Endothelial cell of umbilical vein (primary cell): ENCODE measurements around the gene DGUOK. TPM values are rescaled to one million over a fixed set of nuclear protein-coding genes. Genes with fewer than 3 reads are reported as not detected.

Experiments used
- Bru-seq: library from RNA; stranded (reverse); fragments of 400-500 nt; gene quantifications from one replicate; lab custom pipeline; 2021; lab: Mats Ljungman, UMichigan
- BruChase-seq, 2 experiments: library from RNA; stranded (reverse); fragments of 400-500 nt; gene quantifications; one replicate each; lab custom pipeline; 2021; lab: Mats Ljungman, UMichigan
- BruUV-seq: library from RNA; stranded (reverse); fragments of 400-500 nt; replicated peaks from 2 replicates; lab custom pipeline; 2021; lab: Mats Ljungman, UMichigan
- CTCF ChIA-PET: fragments of 300-600, 350-600 bp; sonication (Branson Sonifier 250); formaldehyde crosslinking; loops from one replicate; lab custom pipeline; 2021; ENCODE audit warnings: antibody characterized with exemption, inconsistent platforms; lab: Charles Lee
- POLR2A ChIA-PET: fragments of 300-600, 350-600 bp; sonication (Branson Sonifier 250); formaldehyde crosslinking; loops from one replicate; lab custom pipeline; 2021; ENCODE audit warnings: antibody characterized with exemption, inconsistent platforms; lab: Charles Lee
- DNase-seq: peaks from one replicate; pipeline ENCODE4 v3.0.0-alpha.2; 2011; ENCODE audit warnings: low read depth, low spot score
- FAIRE-seq: peaks from 2 replicates; lab custom pipeline; 2011; peaks lifted over from hg19 to GRCh38; lab: Jason Lieb, UNC
- H2AFZ ChIP-seq: 2 replicates; pipeline ENCODE4 v1.6.0; 2012; ENCODE audit warnings: low read depth, low read length, control low read depth, inconsistent platforms
- H3K27ac ChIP-seq: 2 replicates; pipeline ENCODE4 v1.5.1; 2011; ENCODE audit warnings: low read depth, mild to moderate bottlenecking, control low read depth, low read length, moderate library complexity; ENCODE audit not compliant: insufficient read depth
- H3K27me3 ChIP-seq, 2 experiments: 2 replicates each; pipeline versions ENCODE4 v1.6.0 to v1.6.1; 2011; ENCODE audit warnings: low read length in 2 of 2, mixed read lengths in 1 of 2; ENCODE audit not compliant: control insufficient read depth in 2 of 2, insufficient read depth in 2 of 2
- H3K36me3 ChIP-seq, 2 experiments: 2 replicates in 1 of 2; 3 replicates in 1 of 2; pipeline ENCODE4 v1.5.1; 2011; ENCODE audit warnings: low read length in 2 of 2, mild to moderate bottlenecking in 1 of 2, moderate library complexity in 1 of 2; ENCODE audit not compliant: control insufficient read depth in 2 of 2, insufficient read depth in 2 of 2; ENCODE audit errors: extremely low read depth in 1 of 2
- H3K4me1 ChIP-seq: 3 replicates; pipeline ENCODE4 v1.5.1; 2011; ENCODE audit warnings: mild to moderate bottlenecking, low read length; ENCODE audit not compliant: control insufficient read depth, insufficient read depth; ENCODE audit errors: extremely low read depth
- H3K4me2 ChIP-seq: 2 replicates; pipeline ENCODE4 v1.6.1; 2011; ENCODE audit warnings: low read length, control low read depth, mixed read lengths; ENCODE audit not compliant: insufficient read depth
- H3K4me3 ChIP-seq, 3 experiments: fragments of 200-600 bp in 1 of 3; sonication (generic), shearing (Covaris generic) in 1 of 3; replicated peaks in 1 of 3; 2 replicates each; pipeline ENCODE4 v1.5.1; 2011 to 2016; ENCODE audit warnings: control low read depth in 3 of 3, low read length in 3 of 3, mild to moderate bottlenecking in 2 of 3, inconsistent platforms in 1 of 3, low read depth in 1 of 3, moderate library complexity in 1 of 3; ENCODE audit not compliant: insufficient read depth in 1 of 3
- H3K79me2 ChIP-seq: 2 replicates; pipeline ENCODE4 v1.6.0; 2012; ENCODE audit warnings: low read length, inconsistent platforms; ENCODE audit not compliant: control insufficient read depth, insufficient read depth
- H3K9ac ChIP-seq: replicated peaks from 2 replicates; pipeline ENCODE3; 2011; ENCODE audit warnings: low read length, control low read depth; ENCODE audit not compliant: insufficient read depth; ENCODE audit errors: extremely low read depth
- H3K9me1 ChIP-seq: replicated peaks from 3 replicates; pipeline ENCODE4 v1.6.0; 2011; ENCODE audit warnings: mild to moderate bottlenecking, low read length; ENCODE audit not compliant: control insufficient read depth, insufficient read depth; ENCODE audit errors: extremely low read depth
- H3K9me3 ChIP-seq: replicated peaks from 2 replicates; pipeline ENCODE4 v1.5.1; 2012; ENCODE audit warnings: low read length, inconsistent platforms; ENCODE audit not compliant: control insufficient read depth, insufficient read depth
- H4K20me1 ChIP-seq: replicated peaks from 2 replicates; pipeline ENCODE3; 2011; ENCODE audit warnings: mild to moderate bottlenecking, low read length; ENCODE audit not compliant: control insufficient read depth, insufficient read depth; ENCODE audit errors: extremely low read depth
- CTCF ChIP-seq, 2 donors: IDR thresholded peaks; 1 replicate in 1 of 2; 2 replicates in 1 of 2; pipeline ENCODE4 v1.5.1; 2011; ENCODE audit warnings: low read length in 2 of 2, mild to moderate bottlenecking in 2 of 2, moderate library complexity in 2 of 2, control low read depth in 1 of 2, inconsistent platforms in 1 of 2, low read depth in 1 of 2; ENCODE audit not compliant: insufficient read depth in 1 of 2; ENCODE audit errors: extremely low read depth in 1 of 2
- EZH2 ChIP-seq: IDR thresholded peaks from 2 replicates; pipeline ENCODE4 v1.6.1; 2012; ENCODE audit warnings: borderline replicate concordance, low read depth, mild to moderate bottlenecking, moderate library complexity, low read length, inconsistent platforms; ENCODE audit not compliant: severe bottlenecking
- FOS ChIP-seq: IDR thresholded peaks from 2 replicates; pipeline ENCODE4 v1.6.1; 2011; ENCODE audit warnings: mild to moderate bottlenecking, low read length, moderate library complexity, borderline replicate concordance; ENCODE audit not compliant: insufficient read depth
- GATA2 ChIP-seq: IDR thresholded peaks from 2 replicates; pipeline ENCODE4 v1.7.0; 2011; ENCODE audit warnings: low read depth, mild to moderate bottlenecking, moderate library complexity, mixed read lengths, low read length; ENCODE audit not compliant: insufficient read length, insufficient read depth
- JUN ChIP-seq: IDR thresholded peaks from 2 replicates; pipeline ENCODE4 v1.6.1; 2011; ENCODE audit warnings: borderline replicate concordance, low read depth; ENCODE audit not compliant: insufficient read length, insufficient read depth
- MAX ChIP-seq: IDR thresholded peaks from 2 replicates; pipeline ENCODE4 v1.6.1; 2011; ENCODE audit not compliant: insufficient read depth, insufficient read length
- MYC ChIP-seq: IDR thresholded peaks from one replicate; pipeline ENCODE4 v1.6.1; 2011; ENCODE audit warnings: mild to moderate bottlenecking, low read depth, low read length
- POLR2A ChIP-seq: IDR thresholded peaks from 2 replicates; pipeline ENCODE4 v1.6.1; 2012; ENCODE audit warnings: low read depth, mild to moderate bottlenecking, control low read depth, low read length
- POLR2AphosphoS5 ChIP-seq: IDR thresholded peaks from 2 replicates; pipeline ENCODE4 v1.6.1; 2012; ENCODE audit warnings: low read depth, mild to moderate bottlenecking, control low read depth, low read length, moderate library complexity; ENCODE audit not compliant: insufficient read depth
- dilution Hi-C: fragments of 300-500 bp; cut with MboI; formaldehyde crosslinking; loops from one replicate; pipeline ENCODE4 v1.15.0; 2019; ENCODE audit warnings: low sequenced_read_pairs; ENCODE audit not compliant: extremely low pct_ligation_motif_present
- intact Hi-C: fragments of 100-400 bp; cut with micrococcal nuclease; formaldehyde crosslinking; loops from one replicate; pipeline ENCODE4 v1.10.0; 2022
- long read RNA-seq: library from polyadenylated mRNA; stranded (forward); transcript quantifications from one replicate; pipeline ENCODE4 v2.0.0, GENCODE V29; 2021
- polyA minus RNA-seq, 3 experiments: library from RNA; depleted of rRNA, polyadenylated mRNA; stranded (reverse); fragments of >200 nt; gene quantifications; 1 replicate in 1 of 3; 2 replicates in 2 of 3; pipeline ENCODE4 v1.2.3, GENCODE V29; 2011
- polyA plus RNA-seq, 4 experiments: library from polyadenylated mRNA; depleted of rRNA in 3 of 4; stranded (reverse) in 3 of 4; unstranded in 1 of 4; fragments of >200 nt; gene quantifications; 2 replicates each; pipeline versions ENCODE4 v1.2.1 to v1.2.3, GENCODE V29; 2011 to 2012; ENCODE audit warnings: missing spikeins in 1 of 4
- total RNA-seq: library from RNA; stranded (reverse); gene quantifications from 2 replicates; pipeline ENCODE4 v1.2.3, GENCODE V29; 2021

Gene DGUOK
- total RNA-seq (51.8 and 58.8 TPM in 2 replicates), polyA plus RNA-seq (68.7 and 77.5 TPM in 2 replicates), polyA minus RNA-seq (18.6 and 19.3 TPM in 2 replicates), Bru-seq, nascent RNA (percentile 80 among the genes with signal in this experiment), BruChase-seq, experiment 1, labeled RNA remaining after a 6-hour chase (percentile 80 among the genes with signal in this experiment), BruChase-seq, experiment 2, labeled RNA remaining after a 2-hour chase (percentile 68 among the genes with signal in this experiment)
- 85.8 and 99.0 TPM in 2 replicates for polyA plus RNA-seq (2011; cell fraction: cytosol; rRNA removed)
- polyA plus RNA-seq (2011; cell fraction: nucleus; rRNA removed): 37.5 and 40.0 TPM in 2 replicates
- 77.6 and 82.7 TPM in 2 replicates for polyA plus RNA-seq (2012)
- polyA minus RNA-seq (2011; cell fraction: cytosol; rRNA and poly(A)+ RNA removed): 24.8 TPM
- 16.0 and 19.5 TPM in 2 replicates for polyA minus RNA-seq (2011; cell fraction: nucleus; rRNA and poly(A)+ RNA removed)
- long read RNA-seq, transcript DGUOK-203 (4 exons, 703 nt): major isoform, 92 of 271 reads
- long read RNA-seq, transcript DGUOK-202 (5 exons, 880 nt): minor isoform, 25 of 271 reads
- long read RNA-seq, transcript DGUOK-208 (6 exons, 1,029 nt): minor isoform, 59 of 271 reads
- long read RNA-seq, transcript DGUOK-201 (7 exons, 1,144 nt): minor isoform, 42 of 271 reads
- long read RNA-seq, partial matches to known transcripts: 3 of 271 reads
- long read RNA-seq, other reads (novel, unspliced or antisense): 50 of 271 reads

- dilution Hi-C loops (no loop called here), intact Hi-C loops (loop anchor here (1.0 to 2.0 kb wide), 4 partner anchors 53 to 189 kb away; partner anchors contain the start of genes STAMBP, TET3 and TPRKB)
- ChIA-PET POLR2A (interaction anchor here (1.0 kb wide), 1 partner anchor 10 kb away, joined by 3 read pairs; no protein-coding TSS in a partner anchor), CTCF (interaction anchor here (0.6 kb wide), 1 partner anchor 61 kb away, joined by 4 read pairs; no protein-coding TSS in a partner anchor)
- H3K27me3 ChIP-seq: peaks cover 8 to 9% of the 10 kb centered on the region in 2 experiments
- H3K4me2 ChIP-seq: peak within 1 kb of the TSS; percentile 97
- peak within 1 kb of the TSS; percentile 98 for H3K27ac ChIP-seq
- H3K4me1 ChIP-seq: peaks cover 13% of the 10 kb centered on the region
- peaks cover 36% of the 10 kb centered on the region for H3K79me2 ChIP-seq
- H3K9me1 ChIP-seq: no peaks in the 10 kb centered on the region
- TSS peak; percentile 80 for BruUV-seq
- peak within 1 kb of the TSS; percentile 99 for H3K9ac ChIP-seq
- H2AFZ ChIP-seq: peak within 1 kb of the TSS; percentile 88
- H4K20me1 ChIP-seq: no peaks in the 10 kb centered on the region
- no peaks in the 10 kb centered on the region for H3K9me3 ChIP-seq
- TF ChIP-seq FOS (no peak), EZH2 (no peak), JUN (no peak), POLR2A (peak; percentile 84), GATA2 (no peak), POLR2AphosphoS5 (peak; percentile 95), MYC (peak; percentile 66), MAX (peak; percentile 45), CTCF (IDR thresholded peaks at IDR 0.05; ENCODE audit: extremely low read depth in 1 of 2, insufficient read depth in 1 of 2, low read depth in 1 of 2, low read length in 2 of 2) (no peak)
- peak; percentile 98 for DNase-seq
- H3K4me3 ChIP-seq: peak within 1 kb of the TSS; percentile 48 to 95 (median 91)
- no peaks in the 10 kb centered on the region for H3K36me3 ChIP-seq
- peak; percentile 100 for FAIRE-seq
Measured at GRCh38 chr2:73926493-73927327, at the start of gene DGUOK. Gene DGUOK, plus strand, starts transcription at chr2:73926880. Its CDS starts 31 bp downstream, at chr2:73926911.
